ENCODE measurements around the gene PRC1. TPM values are rescaled to one million over a fixed set of nuclear protein-coding genes. Genes with fewer than 3 reads are reported as not detected.

The PRC1 gene
- total RNA-seq, 1 donor from 2014 or later, result 284 TPM

DNA sequence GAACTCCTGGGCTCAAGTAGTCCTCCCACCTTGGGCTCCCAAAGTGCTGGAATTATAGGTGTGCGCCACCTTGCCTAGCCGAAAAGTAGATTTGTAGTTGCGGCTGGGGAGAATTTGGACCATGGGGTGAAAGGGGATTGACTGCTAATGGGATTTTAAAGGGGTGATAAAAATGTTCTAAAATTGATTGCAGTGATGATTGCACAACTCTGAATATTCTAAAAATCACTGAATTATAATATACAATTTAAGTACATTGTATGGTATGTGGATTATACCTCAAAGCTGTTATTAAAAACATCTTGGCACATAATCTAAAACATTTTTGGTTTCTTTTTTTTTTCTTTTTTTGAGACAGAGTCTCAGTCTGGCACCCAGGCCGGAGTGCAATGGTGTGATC, 3.9 kb downstream of the PRC1 start:
- Histone ChIP-seq H3K4me1 (peaks cover 26% of the 10 kb centered on the region), H3K4me3 (no peak overlapping the region), H4K20me1 (ENCODE audit: low read depth) (peaks cover 81% of the 10 kb centered on the region), H3K36me3 (no peaks in the 10 kb centered on the region), H3K9me3 (ENCODE audit: low read depth) (no peaks in the 10 kb centered on the region), H3K4me2 (no peak overlapping the region), H3K27ac (no peak overlapping the region), H2AFZ (replicated peaks) (no peak overlapping the region), H3K27me3 (no peaks in the 10 kb centered on the region), H3F3A (ENCODE audit: low read depth) (peaks cover 18% of the 10 kb centered on the region), H3K79me2 (ENCODE audit: low read depth) (peaks cover 96% of the 10 kb centered on the region), H3K9ac (no peak overlapping the region)
- H3K36me3 Mint-ChIP-seq, result peaks cover 7% of the 10 kb centered on the region
- H3K4me1 Mint-ChIP-seq, result peaks cover 37% of the 10 kb centered on the region
- H3K9me3 Mint-ChIP-seq, result no peaks in the 10 kb centered on the region
- peaks cover 4% of the 10 kb centered on the region for H3K27me3 Mint-ChIP-seq (ENCODE audit: insufficient read depth, low read depth)
- TF ChIP-seq EZH2phosphoT487 (IDR thresholded peaks at IDR 0.05), result no peak
- no peak for TF ChIP-seq EZH2 (IDR thresholded peaks at IDR 0.05)
- TF ChIP-seq, protein P1, sequence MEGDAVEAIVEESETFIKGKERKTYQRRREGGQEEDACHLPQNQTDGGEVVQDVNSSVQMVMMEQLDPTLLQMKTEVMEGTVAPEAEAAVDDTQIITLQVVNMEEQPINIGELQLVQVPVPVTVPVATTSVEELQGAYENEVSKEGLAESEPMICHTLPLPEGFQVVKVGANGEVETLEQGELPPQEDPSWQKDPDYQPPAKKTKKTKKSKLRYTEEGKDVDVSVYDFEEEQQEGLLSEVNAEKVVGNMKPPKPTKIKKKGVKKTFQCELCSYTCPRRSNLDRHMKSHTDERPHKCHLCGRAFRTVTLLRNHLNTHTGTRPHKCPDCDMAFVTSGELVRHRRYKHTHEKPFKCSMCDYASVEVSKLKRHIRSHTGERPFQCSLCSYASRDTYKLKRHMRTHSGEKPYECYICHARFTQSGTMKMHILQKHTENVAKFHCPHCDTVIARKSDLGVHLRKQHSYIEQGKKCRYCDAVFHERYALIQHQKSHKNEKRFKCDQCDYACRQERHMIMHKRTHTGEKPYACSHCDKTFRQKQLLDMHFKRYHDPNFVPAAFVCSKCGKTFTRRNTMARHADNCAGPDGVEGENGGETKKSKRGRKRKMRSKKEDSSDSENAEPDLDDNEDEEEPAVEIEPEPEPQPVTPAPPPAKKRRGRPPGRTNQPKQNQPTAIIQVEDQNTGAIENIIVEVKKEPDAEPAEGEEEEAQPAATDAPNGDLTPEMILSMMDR (IDR thresholded peaks at IDR 0.05), result no peak
- no peak for DNase-seq (ENCODE audit: low spot score)
- no peak overlapping the region for H3K4me3 Mint-ChIP-seq
- no peak overlapping the region for H3K27ac Mint-ChIP-seq

DNA sequence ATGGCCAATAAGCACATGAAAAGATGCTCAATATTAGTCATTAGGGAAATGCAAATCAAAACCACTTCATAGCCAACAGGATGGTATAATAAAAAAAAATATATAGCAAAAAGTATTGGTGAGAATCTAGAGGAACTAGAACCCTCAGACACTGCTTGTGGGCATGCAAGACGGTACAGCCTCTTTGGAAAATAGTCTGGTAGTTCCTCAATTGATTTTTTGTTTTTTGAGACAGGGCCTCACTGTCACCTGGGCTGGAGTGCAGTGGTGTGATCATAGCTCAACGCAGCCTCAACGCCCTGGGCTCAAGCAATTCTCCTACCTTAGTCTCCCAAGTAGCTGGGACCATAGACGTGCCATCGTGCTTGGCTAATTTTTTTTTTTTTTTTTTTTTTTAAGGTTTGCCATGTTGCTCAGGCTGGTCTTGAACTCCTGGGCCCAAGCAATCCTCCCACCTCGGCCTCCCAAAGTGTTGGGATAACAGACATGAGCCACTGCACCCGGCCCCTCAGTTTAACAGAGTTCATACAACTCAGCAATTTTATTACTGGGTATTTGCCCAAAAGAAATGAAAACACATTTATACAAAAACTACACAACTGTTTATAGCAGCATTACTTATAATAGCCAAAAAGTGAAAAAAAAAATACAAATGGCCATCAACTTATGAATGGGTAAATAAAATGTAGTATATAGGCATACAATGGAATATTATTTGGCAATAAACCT, 5.1 kb downstream of the PRC1 start:
- H3F3A ChIP-seq (ENCODE audit: low read depth), result peaks cover 10% of the 10 kb centered on the region
- no peaks in the 10 kb centered on the region for H3K36me3 ChIP-seq
- Mint-ChIP-seq H3K9me3 (no peaks in the 10 kb centered on the region), H3K27me3 (ENCODE audit: insufficient read depth, low read depth) (peaks cover 7% of the 10 kb centered on the region), H3K4me1 (peaks cover 33% of the 10 kb centered on the region), H3K27ac (no peak overlapping the region), H3K4me3 (no peak overlapping the region), H3K36me3 (peaks cover 12% of the 10 kb centered on the region)
- no peak overlapping the region for H3K4me3 ChIP-seq
- no peak overlapping the region for H3K27ac ChIP-seq
- H3K4me2 ChIP-seq, result no peak overlapping the region
- H3K79me2 ChIP-seq (ENCODE audit: low read depth), result peaks cover 100% of the 10 kb centered on the region
- DNase-seq (ENCODE audit: low spot score), result no peak
- no peaks in the 10 kb centered on the region for H3K9me3 ChIP-seq (ENCODE audit: low read depth)
- H2AFZ ChIP-seq (replicated peaks), result no peak overlapping the region
- H4K20me1 ChIP-seq (ENCODE audit: low read depth), result peaks cover 93% of the 10 kb centered on the region
- peaks cover 26% of the 10 kb centered on the region for H3K4me1 ChIP-seq
- TF ChIP-seq, protein P1 (IDR thresholded peaks at IDR 0.05), result no peak
- TF ChIP-seq EZH2phosphoT487 (IDR thresholded peaks at IDR 0.05) (no peak), EZH2 (IDR thresholded peaks at IDR 0.05) (no peak)
- no peaks in the 10 kb centered on the region for H3K27me3 ChIP-seq
- H3K9ac ChIP-seq, result no peak overlapping the region

DNA sequence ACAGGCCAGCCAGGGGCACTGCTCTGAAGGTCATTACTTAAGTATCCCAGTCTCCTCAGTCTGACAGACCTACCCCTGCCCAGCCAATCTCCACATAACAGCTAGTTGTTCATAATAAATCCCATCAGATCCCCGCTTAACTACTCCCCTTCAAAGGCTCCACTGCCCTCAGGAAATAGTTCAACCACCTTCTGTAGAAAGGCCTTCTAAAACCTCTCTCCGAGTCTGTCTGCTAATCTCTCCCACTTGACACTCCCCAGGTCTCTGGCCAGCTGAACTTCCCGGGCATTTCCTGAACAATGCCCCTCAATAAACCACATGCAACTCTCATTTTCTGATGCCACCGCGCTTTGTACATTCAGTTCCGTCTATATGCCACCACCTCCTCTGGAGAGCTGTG, 6.0 kb downstream of the PRC1 start:
- TF ChIP-seq, protein P1 (IDR thresholded peaks at IDR 0.05), result no peak
- TF ChIP-seq EZH2phosphoT487 (IDR thresholded peaks at IDR 0.05) (no peak), EZH2 (IDR thresholded peaks at IDR 0.05) (no peak)
- Mint-ChIP-seq H3K4me1 (peaks cover 29% of the 10 kb centered on the region), H3K36me3 (peaks cover 16% of the 10 kb centered on the region), H3K9me3 (no peaks in the 10 kb centered on the region), H3K27ac (no peak overlapping the region), H3K27me3 (ENCODE audit: insufficient read depth, low read depth) (peaks cover 7% of the 10 kb centered on the region), H3K4me3 (no peak overlapping the region)
- Histone ChIP-seq H3K36me3 (no peaks in the 10 kb centered on the region), H3K27me3 (no peaks in the 10 kb centered on the region), H3K27ac (no peak overlapping the region), H3F3A (ENCODE audit: low read depth) (peaks cover 10% of the 10 kb centered on the region), H3K9ac (no peak overlapping the region), H3K4me1 (peaks cover 26% of the 10 kb centered on the region), H3K4me3 (no peak overlapping the region), H2AFZ (replicated peaks) (no peak overlapping the region), H4K20me1 (ENCODE audit: low read depth) (peaks cover 94% of the 10 kb centered on the region), H3K9me3 (ENCODE audit: low read depth) (no peaks in the 10 kb centered on the region), H3K4me2 (no peak overlapping the region), H3K79me2 (ENCODE audit: low read depth) (peaks cover 98% of the 10 kb centered on the region)
- no peak for DNase-seq (ENCODE audit: low spot score)

Measured in neural progenitor cell (in vitro differentiated cells).